Measurements from ENCODE around the gene MED13L.

The MED13L gene

DNA sequence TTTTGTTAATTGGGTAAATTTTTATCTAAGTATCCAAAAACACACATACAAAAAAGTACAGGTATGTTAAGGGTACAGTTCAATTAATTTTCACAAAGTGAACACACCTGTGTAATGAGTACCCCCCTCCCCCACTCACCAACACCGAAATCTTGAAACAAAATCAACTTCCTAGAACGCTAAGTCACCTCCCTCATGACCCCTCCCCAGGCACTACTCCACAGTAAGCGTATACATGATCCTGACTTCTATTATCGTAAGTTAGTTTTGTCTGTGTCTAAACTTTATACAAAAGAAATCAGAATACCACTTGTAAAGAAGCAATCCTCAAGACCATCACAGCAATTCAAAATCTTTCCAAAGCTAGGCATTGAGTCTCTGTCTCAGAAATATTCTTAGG, 100.5 kb downstream of the MED13L start:
- DNase-seq = no peak

- DNase-seq = no peak
Observed at GRCh38 chr12:116174904-116175303, 102.6 kb downstream of the MED13L start.

GRCh38 chr12:116174006-116174405, 103.5 kb downstream of the MED13L start:
- DNase-seq = no peak

DNA sequence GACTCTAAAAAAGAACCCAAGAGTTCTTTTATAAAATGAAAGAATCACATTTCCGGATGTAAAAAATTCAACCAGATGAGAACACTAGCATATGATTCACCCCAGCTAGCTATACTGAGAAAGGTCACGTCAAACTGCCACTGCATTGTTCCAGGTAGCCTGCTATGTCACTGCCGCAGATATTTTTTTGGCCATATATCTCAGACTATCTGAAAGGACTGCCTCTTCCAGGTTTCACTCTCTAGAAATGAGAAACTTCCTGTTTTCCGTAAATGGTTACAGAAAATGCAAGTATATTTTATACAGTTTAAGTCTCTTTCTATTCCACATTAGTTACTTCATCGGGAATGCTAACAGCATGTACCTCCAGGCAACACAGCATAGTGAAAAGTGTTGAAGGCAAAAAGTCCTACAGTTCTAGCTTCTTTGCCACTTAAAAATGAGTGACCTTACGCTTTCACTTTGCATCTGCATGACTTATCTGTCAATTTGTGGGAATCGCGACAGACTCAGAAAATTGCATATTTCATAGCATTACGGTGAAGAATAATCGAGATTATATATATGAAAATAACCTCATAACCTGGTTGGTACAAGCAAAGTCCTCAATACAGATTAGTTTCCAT, 105.2 kb downstream of the MED13L start:
- DNase-seq = no peak

- DNase-seq = no peak
Observed at GRCh38 chr12:116171549-116171948, 105.9 kb downstream of the MED13L start.

- DNase-seq = no peak
Observed at GRCh38 chr12:116169071-116169470, 108.4 kb downstream of the MED13L start.

DNA sequence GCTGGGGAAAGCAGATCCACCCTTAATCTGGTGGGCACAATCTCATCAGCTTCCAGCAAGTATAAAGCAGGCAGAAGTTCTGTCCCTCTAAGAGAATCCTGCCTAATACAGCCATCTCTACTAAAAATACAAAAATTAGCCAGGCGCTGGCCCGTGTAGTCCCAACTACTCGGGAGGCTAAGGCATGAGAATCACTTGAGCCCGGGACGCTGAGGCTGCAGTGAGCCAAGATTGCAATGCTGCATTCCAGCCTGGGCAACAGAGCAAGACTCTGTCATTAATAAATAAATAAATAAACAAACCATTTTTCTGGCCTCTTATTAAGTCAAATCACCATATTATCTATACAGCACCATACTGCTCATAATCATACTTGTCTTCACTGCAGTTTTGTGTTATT, 111.2 kb downstream of the MED13L start:
- no peak for DNase-seq

DNA sequence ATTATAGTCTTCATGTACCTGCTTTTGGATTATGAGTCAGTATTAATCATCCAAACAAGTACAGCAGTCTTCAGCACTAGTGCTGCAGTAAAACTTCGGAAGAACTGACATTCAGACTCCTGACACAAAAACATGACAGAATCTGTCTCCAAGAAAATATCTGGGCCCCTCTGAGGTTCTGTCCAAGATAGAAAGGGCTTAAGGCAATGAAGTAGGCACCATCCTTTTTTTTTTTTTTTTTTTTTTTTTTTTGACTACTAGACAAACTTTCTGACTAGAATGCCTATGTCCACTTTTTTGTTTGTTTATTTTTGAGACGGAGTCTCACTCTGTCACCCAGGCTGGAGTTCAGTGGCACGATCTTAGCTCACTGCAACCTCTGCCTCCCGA, 112.5 kb downstream of the MED13L start:
- no peak for DNase-seq

DNA sequence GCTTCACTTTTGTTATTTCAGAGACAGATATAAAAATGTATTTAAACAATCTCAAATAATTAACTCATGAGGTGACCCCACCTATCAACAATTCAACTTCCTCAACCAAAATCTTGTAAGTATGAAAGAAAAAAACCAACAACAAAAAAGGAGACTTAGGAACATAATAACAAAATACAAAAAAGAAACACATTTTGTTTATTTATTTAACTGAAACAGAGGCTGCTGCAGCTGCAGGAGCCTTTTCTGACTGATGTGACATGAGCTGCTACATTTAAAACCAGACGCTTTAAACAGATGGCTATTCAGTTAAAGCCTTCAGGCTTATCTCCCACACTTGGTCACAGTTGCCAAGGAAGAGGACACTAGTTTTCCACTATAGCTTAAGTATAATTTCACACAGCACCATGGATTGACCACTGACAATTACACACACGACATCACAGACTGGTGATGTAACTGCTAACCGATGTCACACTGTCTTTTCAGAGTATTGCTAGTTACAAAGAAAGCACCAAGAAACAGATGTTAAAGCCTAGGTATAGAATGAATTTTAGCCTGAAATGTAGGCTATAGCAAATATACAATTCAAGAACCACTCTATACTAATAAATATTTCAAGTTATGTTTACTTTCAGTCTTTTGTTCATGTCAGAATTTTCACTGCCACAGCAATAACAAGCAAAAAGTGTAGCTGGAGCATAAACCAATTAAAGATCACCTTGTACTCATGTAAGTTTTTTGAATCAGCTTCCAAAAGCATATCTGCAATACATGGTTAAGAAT, 113.0 kb downstream of the MED13L start:
- DNase-seq = no peak

DNA sequence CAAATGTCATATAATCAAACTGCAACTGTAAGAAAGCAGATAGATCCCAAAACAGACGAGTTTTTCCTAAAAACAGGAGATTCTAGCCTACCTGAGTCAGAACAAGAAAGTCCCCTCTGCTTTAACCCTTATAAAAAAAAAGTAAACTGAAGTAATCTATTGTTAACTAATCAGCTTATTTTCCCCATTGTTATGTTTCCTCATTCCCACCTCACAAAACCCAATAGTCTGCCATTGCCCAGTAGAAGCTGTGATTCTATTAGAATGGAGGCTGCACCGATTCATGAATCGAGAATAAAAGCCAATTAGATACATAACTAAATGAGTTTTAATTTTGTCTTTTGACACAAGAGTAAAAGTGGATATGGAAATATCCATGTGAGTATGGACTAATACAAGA, 115.4 kb downstream of the MED13L start:
- no peak for DNase-seq

DNA sequence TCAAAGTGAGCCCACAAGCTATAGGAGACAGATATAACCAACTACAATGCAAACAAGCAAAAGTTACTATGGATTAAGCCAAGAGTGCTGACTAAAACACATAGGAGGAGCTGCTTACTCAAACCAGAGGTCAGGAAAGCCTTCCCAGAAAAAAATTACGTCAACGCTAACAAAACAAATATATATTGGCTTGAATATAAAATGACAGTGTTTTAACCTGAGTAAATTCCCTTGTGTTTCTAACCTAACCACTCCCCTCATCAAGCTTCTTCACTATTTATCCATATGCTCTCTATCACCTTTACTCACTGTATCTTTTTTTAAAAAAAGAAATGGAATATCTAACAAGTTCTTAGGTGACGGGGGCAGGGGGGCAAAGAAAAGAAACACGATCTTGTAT, 115.9 kb downstream of the MED13L start:
- no peak for DNase-seq

- DNase-seq = no peak
Observed at GRCh38 chr12:116160883-116161458, 116.5 kb downstream of the MED13L start.

DNA sequence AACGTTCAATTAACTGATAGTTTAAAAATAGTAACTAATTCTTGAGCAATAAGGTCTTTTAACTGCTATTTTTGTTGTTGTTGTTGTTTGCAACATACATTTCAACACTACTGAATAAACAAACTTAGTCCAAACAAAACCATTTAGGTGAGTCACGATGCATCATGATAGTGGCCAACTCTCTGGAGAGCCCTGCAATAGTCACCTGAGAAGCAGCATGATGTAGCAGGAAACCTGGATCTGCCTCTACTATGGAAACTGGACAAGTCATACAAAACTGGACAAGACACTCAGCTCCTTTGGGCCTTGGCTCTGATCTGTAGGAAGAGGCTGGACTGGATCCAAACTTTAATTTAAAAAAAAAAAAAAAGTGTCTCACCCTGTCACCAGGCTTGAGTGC, 117.3 kb downstream of the MED13L start:
- DNase-seq = no peak

GRCh38 chr12:116159593-116160200, 117.8 kb downstream of the MED13L start:
- no peak for DNase-seq

DNA sequence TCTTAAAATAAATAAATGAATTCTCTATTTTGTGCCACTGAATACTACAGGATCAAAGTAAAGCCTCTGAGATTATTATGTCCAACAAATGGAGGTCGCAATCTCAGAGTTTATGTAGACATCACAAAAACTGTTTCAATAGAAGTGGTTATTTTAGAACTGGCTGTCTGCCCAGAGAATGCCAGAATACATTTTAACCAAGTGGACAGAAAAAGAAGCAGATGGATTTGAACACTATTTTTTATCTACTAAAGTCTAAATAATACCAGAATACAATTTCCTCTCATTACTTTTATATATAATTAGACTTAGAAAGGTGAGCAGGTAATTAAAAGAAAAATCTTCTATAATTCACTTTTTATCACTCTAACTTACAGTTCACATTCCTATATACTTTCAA, 118.3 kb downstream of the MED13L start:
- no peak for DNase-seq

GRCh38 chr12:116157845-116158267, 119.6 kb downstream of the MED13L start:
- no peak for DNase-seq

DNA sequence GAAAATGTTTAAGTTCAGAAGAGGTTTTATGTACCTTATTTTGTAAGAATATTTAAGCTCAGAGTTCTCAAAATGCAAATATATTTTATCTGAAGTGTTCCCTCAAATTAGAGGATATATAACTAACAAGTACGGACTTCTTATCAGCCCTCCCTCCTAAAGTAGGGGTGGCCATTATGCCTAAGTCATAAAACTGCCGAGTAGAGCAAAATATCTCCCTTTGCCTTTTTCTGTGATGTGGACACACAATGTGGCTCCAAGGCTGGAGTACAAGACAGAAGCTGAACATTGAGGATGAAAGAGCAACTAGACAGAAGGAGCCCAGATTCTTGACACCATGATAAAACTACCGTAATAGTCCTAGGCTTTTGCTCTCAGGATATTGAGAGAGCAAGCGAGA, 120.9 kb downstream of the MED13L start:
- no peak for DNase-seq

DNA sequence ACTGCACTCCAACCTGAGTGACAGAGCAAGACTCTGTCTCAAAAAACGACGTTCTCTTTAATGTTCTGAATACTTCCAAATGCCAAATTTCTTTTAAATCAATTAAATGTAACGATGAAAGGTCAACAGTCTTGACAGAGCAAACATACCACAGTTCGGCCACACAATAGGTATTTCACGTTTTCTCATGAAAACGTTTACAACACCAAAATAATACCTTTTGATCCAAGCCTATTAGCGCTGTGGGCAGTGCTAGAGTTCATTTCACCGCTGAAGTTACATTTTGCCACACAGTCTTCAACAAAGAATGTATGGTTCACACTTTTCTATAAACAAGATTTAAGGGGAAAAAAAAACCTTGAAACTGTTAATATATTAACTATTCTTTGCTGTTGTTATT, 122.1 kb downstream of the MED13L start:
- DNase-seq = no peak

- no peak for DNase-seq
Observed at GRCh38 chr12:116153983-116154382, 123.5 kb downstream of the MED13L start.

DNA sequence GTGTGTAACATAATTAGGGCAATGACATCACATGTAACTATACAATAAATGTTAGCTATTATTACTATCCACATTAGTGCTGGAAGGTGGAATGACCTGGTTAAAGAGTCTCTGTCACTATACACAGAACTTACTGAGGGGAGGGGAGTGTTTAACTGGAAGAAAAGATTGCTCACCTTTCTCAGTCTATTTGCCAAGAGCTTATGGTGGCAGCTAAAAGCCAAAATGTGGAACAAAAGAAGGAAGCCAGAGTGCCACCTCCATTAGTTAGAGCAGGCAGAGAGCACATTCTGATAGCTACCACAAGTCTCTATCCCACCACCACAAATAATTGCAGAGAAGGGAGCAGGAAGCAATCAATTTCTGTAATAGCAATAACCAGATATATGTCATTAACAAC, 124.4 kb downstream of the MED13L start:
- DNase-seq = no peak

DNA sequence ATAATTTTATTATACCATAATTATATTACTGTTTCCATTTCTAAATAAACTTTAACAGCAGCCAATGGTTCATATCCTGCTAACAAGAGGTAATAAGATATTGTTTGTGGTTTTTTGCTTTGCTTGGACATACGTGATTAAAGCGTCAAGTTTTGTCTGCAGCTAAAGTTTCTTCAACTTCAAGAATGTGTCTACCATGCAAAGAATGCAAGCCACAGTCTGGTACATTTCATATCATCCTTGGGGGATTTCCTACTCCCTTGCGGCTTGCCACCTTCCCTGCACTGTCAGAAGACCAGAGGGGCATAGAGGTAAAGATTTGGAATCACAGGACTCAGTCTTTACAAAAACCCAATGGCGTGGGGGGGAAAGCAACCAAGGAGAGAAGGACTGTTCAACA, 125.2 kb downstream of the MED13L start:
- no peak for DNase-seq

- no peak for DNase-seq
Observed at GRCh38 chr12:116150452-116150851, 127.0 kb downstream of the MED13L start.

- DNase-seq = no peak
Observed at GRCh38 chr12:116150001-116150400, 127.5 kb downstream of the MED13L start.

- DNase-seq = no peak
Observed at GRCh38 chr12:116148844-116149243, 128.6 kb downstream of the MED13L start.

Data from NCI-H1436 treated with DMSO at 0.1 percent for 48 hours (cell line).